Activated T-helper 1 cell treated with anti-CD3 and anti-CD28 coated beads, Interleukin-12 subunit alpha, Interleukin-12 subunit beta, Interleukin-2, Interleukin-4 antibody, amounts not matched to agents 30 ng/mL and 10 ng/mL and 1 ng/mL, durations not matched to agents 14 hours and 24 hours and 36 hours (primary cell): ENCODE data around the gene FAM13A. TPM values are rescaled to one million over a fixed set of nuclear protein-coding genes. Genes with fewer than 3 reads are reported as not detected.

ENCODE experiments used
- DNase-seq: peaks from one replicate; pipeline ENCODE4 v3.0.0; 2021; ENCODE audit warnings: low spot score
- H3K27ac Mint-ChIP-seq: one replicate; pipeline ENCODE4 v1.8.0; 2021; ENCODE audit warnings: mild to moderate bottlenecking, mixed read lengths
- H3K27me3 Mint-ChIP-seq: one replicate; pipeline ENCODE4 v1.8.0; 2022; ENCODE audit warnings: mild to moderate bottlenecking, moderate library complexity, mixed read lengths; ENCODE audit not compliant: insufficient read depth
- H3K36me3 Mint-ChIP-seq: one replicate; pipeline ENCODE4 v1.8.0; 2021; ENCODE audit warnings: low read depth, mixed read lengths
- H3K4me1 Mint-ChIP-seq: one replicate; pipeline ENCODE4 v1.8.0; 2021; ENCODE audit warnings: low read depth, mixed read lengths
- H3K4me3 Mint-ChIP-seq: one replicate; pipeline ENCODE4 v1.8.0; 2021; ENCODE audit warnings: mild to moderate bottlenecking, moderate library complexity, mixed read lengths
- H3K9me3 Mint-ChIP-seq: one replicate; pipeline ENCODE4 v1.8.0; 2021; ENCODE audit warnings: mixed read lengths
- intact Hi-C: fragments of 100-400 bp; cut with micrococcal nuclease; formaldehyde crosslinking; loops from one replicate; pipeline ENCODE4 v1.15.1; 2024
- total RNA-seq: library from RNA; stranded (reverse); gene quantifications from 2 replicates; pipeline ENCODE4 v1.2.3, GENCODE V29; 2022

Gene FAM13A
- total RNA-seq, 1 donor from 2014 or later, result 3.0 TPM

DNA sequence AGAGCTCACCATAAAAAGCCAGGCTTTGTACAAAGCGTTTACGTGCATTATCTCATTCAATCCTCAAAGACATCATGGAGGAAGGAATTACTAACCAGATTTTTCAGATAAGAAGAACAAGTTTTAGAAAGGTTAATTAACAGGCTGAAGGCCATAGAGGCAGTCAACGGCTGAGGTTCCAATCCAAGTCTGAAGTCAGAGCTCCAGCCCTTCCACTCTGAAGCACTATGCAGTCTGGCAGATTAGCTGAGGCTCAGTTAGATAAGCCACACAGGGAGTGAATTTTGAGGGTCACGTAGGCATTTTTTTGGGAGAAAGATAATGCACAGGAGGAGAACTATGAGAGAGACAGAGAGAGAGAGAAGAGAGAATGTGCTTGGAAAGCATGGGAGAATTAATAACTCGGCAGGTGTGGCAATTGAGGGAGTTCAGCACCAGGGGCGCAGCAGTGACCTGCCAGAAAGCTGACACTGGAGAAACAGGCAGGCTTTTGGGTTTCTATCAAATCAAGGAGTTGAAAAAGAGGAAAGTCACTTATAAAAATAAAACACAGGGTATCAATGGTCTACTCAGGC, 242.9 kb downstream of the FAM13A start:
- no peak overlapping the region for H3K4me3 Mint-ChIP-seq
- H3K4me1 Mint-ChIP-seq, result peaks cover 16% of the 10 kb centered on the region
- no peak overlapping the region for H3K27ac Mint-ChIP-seq
- peaks cover 6% of the 10 kb centered on the region for H3K36me3 Mint-ChIP-seq
- intact Hi-C loops, result no loop called here
- peaks cover 15% of the 10 kb centered on the region for H3K27me3 Mint-ChIP-seq
- no peaks in the 10 kb centered on the region for H3K9me3 Mint-ChIP-seq
- DNase-seq, result no peak

DNA sequence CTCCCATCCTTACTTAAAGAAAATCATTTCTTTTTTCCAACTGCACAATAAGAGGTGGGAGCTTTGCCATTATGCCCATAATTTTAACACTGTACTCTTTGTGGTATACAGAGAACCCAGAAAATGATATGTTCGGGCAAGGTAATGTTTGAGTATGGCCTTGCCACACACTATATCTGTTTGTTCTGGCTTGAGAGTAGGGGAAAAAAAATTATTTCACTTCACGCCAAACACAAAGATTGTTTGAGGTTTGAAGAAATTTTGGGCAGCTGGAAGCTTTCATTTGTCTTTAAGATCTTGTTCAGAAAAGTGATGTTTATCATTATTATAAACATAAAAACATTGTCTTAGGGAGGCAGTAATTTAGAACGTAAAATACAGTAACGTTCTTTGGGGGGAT, 244.0 kb downstream of the FAM13A start:
- no peak for DNase-seq
- peaks cover 6% of the 10 kb centered on the region for H3K4me1 Mint-ChIP-seq
- H3K9me3 Mint-ChIP-seq, result no peaks in the 10 kb centered on the region
- peaks cover 20% of the 10 kb centered on the region for H3K27me3 Mint-ChIP-seq
- peaks cover 6% of the 10 kb centered on the region for H3K36me3 Mint-ChIP-seq
- H3K4me3 Mint-ChIP-seq, result no peak overlapping the region
- H3K27ac Mint-ChIP-seq, result no peak overlapping the region
- intact Hi-C loops, result no loop called here

DNA sequence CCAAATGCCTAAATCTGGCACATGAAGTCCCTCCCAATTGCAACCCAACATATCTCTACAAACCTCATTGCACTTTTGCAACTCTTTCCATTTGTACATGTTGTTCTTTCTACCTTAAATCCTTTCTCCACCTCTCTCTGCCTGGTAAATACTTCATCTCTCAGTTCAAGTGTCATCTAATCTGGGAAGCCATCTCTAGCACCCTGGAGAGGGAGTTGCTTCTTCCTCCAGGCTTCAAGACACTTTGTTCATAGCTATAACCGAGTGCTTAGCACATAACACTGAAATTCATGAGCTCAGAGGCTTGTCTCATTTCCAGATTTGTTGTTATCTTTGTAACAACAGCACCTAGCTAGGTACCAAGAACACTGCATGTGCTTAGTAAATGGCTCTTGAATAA, 244.6 kb downstream of the FAM13A start:
- peaks cover 21% of the 10 kb centered on the region for H3K27me3 Mint-ChIP-seq
- H3K36me3 Mint-ChIP-seq, result peaks cover 7% of the 10 kb centered on the region
- H3K9me3 Mint-ChIP-seq, result no peaks in the 10 kb centered on the region
- intact Hi-C loops, result no loop called here
- H3K4me1 Mint-ChIP-seq, result peaks cover under 1% of the 10 kb centered on the region
- H3K27ac Mint-ChIP-seq, result no peak overlapping the region
- no peak for DNase-seq
- H3K4me3 Mint-ChIP-seq, result no peak overlapping the region

DNA sequence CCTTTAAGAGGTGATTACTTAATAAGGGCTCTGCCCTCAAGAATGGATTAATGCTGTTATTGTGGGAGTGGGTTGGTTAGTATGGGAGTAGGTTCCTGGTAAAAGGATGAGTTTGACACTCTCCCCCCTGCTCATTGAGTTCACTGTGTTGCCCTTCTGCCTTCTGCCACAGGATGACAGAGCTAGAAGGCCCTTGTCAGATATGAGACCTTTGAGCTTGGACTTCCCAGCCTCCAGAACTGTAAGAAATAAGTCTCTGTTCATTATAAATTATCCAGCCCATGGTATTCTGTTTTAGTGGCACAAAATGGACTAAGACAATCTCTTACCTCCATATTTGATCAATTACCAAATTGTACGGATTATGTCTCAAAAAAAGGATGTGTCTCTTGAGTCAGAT, 245.1 kb downstream of the FAM13A start:
- peaks cover 10% of the 10 kb centered on the region for H3K36me3 Mint-ChIP-seq
- no peaks in the 10 kb centered on the region for H3K4me1 Mint-ChIP-seq
- H3K27ac Mint-ChIP-seq, result no peak overlapping the region
- H3K27me3 Mint-ChIP-seq, result peaks cover 26% of the 10 kb centered on the region
- H3K4me3 Mint-ChIP-seq, result no peak overlapping the region
- intact Hi-C loops, result no loop called here
- no peaks in the 10 kb centered on the region for H3K9me3 Mint-ChIP-seq
- DNase-seq, result no peak

DNA sequence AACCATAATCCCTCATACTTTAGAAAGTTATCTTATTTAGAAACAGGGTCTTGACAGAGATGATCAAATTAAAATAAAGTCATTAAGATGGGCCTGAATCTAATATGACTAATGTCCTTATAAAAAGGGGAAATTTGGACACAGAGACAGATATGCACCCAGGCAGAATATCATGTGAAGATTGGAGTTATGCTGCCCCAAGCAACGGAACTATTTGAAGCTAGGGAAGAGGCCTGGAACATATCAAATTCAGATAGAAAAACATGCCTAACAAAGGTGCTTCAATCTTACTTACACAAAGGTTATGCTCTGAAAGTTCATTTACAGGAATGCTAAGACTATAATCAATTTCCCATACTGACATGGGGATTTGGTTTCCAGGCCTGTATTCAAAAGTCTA, 246.7 kb downstream of the FAM13A start:
- H3K4me1 Mint-ChIP-seq, result no peaks in the 10 kb centered on the region
- intact Hi-C loops, result no loop called here
- H3K27ac Mint-ChIP-seq, result no peak overlapping the region
- H3K36me3 Mint-ChIP-seq, result peaks cover 10% of the 10 kb centered on the region
- no peak for DNase-seq
- no peak overlapping the region for H3K4me3 Mint-ChIP-seq
- no peaks in the 10 kb centered on the region for H3K9me3 Mint-ChIP-seq
- H3K27me3 Mint-ChIP-seq, result peaks cover 25% of the 10 kb centered on the region

DNA sequence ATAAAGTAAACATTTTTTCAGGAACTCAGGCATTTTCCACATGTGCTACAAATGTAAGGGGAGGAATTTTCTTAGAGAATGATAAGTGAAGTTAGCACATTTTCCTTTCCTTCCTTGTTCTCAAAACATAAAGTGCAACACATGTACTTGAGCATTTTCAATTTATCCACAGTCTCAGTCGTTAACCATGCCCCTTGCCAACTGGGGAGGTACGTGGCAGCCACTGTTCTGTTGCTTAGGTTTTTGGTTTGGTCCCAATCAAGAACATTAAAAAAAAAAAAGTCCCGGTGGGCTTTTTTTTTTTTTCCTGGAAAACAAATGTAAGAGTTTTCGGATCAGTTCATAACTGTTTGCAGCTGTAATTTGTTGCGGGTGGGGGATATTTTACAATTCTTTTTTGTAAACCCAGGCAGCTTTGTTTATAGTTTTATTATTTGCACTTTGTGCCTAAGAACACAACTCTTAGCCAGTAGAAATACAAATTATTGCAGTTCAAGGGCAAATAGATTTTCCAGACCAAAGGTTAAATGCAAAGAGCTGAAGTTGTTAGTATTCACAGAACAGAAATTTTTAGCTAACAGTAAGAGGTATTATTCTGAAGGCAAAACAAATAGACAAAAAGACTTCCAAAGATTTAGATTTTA, 247.3 kb downstream of the FAM13A start:
- intact Hi-C loops, result no loop called here
- Mint-ChIP-seq H3K27ac (no peak overlapping the region), H3K36me3 (peaks cover 10% of the 10 kb centered on the region), H3K27me3 (peaks cover 25% of the 10 kb centered on the region), H3K4me3 (no peak overlapping the region), H3K4me1 (peaks cover 1% of the 10 kb centered on the region), H3K9me3 (no peaks in the 10 kb centered on the region)
- DNase-seq, result no peak

DNA sequence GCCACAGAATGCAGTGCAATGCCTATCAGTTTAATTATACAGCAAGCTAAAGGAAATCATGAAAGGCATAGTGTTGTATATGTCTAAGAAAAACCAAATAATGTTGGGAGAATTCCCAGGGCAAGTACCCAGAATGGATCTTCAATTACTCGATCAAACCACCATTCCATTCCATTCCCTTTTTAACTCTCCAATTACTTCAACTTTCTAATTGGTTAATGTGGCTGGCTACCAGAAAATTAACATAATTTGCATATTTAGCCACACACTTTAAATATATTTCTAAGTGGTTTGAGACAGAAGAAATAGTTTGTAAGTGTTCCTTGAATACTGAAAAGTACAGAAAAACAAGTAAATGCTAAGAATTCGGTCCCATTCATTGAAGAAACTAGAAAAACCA, 247.9 kb downstream of the FAM13A start:
- H3K9me3 Mint-ChIP-seq, result no peaks in the 10 kb centered on the region
- H3K4me1 Mint-ChIP-seq, result peaks cover 7% of the 10 kb centered on the region

DNA sequence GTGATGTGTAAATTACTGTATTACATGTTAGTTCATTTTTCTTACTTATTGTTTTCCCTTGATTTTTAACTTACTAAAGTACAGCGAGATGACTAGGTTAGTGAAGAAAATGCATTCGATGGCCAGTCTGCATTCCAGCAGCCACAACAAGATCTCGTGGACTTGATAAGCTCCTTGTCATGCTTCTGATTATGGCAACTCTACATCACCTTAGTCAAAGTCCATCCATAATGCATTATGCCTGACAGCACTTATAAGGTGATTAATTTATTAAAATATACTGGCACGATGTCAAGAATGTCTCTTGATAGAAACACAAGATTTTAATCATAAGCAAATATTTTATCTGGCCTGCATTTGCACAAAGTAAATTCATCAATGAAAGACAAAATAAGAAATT, 249.5 kb downstream of the FAM13A start:
- Mint-ChIP-seq H3K27me3 (peaks cover 26% of the 10 kb centered on the region), H3K36me3 (peaks cover 11% of the 10 kb centered on the region), H3K27ac (no peak overlapping the region), H3K4me1 (peaks cover 13% of the 10 kb centered on the region), H3K9me3 (no peaks in the 10 kb centered on the region), H3K4me3 (no peak overlapping the region)
- DNase-seq, result no peak
- intact Hi-C loops, result no loop called here

More for the DNA sequence above, 247.9 kb downstream of the FAM13A start:
- no peak overlapping the region for H3K27ac Mint-ChIP-seq
- H3K27me3 Mint-ChIP-seq, result peaks cover 28% of the 10 kb centered on the region
- H3K4me3 Mint-ChIP-seq, result no peak overlapping the region
- intact Hi-C loops, result no loop called here
- peaks cover 8% of the 10 kb centered on the region for H3K36me3 Mint-ChIP-seq
- DNase-seq, result no peak

DNA sequence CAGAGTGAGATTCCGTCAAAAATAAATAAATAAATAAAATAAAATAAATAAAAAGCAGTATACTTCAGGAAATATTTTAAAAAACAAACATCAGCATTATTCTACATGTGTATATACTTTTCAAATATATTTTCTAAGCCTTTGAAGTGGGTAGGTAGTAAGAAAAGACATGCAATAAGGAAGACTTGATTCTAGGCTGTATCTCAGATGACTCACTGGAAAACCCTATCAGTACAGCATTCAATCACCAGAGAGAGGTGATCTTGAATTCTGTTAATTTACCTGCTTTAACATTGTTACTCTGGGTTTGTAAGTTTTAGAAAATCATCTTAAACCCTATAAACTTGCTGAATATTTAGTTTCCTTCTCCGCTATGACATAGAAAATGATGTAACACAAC, 252.8 kb downstream of the FAM13A start:
- no peaks in the 10 kb centered on the region for H3K9me3 Mint-ChIP-seq
- H3K4me3 Mint-ChIP-seq, result no peak overlapping the region
- intact Hi-C loops, result loop anchor here (1.0 to 5.0 kb wide), 3 partner anchors 14 to 522 kb away; partner anchors contain the start of gene PPM1K
- H3K27ac Mint-ChIP-seq, result no peak overlapping the region
- H3K4me1 Mint-ChIP-seq, result peaks cover 13% of the 10 kb centered on the region
- peaks cover 9% of the 10 kb centered on the region for H3K36me3 Mint-ChIP-seq
- no peak for DNase-seq
- H3K27me3 Mint-ChIP-seq, result peaks cover 20% of the 10 kb centered on the region

DNA sequence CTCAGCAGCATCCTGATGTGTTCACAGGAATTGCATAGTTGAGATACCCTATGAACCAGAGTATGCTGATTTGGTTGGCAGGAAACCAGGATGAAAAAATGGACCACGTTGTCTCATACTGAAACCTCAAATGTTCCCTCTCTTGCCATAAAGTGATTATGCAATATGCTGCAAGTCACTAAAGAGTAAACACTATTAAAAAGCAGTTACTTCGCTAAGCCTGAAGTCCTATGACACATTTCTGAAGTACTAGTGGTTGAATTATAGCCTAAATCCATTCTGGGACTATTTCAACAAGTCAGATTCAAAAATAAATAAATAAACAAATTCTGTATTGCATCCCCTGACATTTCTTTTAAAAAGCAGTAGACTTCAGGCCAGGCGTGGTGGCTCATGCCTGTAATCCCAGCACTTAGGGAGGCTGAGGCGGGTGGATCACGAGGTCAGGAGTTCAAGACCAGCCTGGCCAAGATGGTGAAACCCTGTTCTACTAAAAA, 253.3 kb downstream of the FAM13A start:
- intact Hi-C loops, result loop anchor here (1.0 to 5.0 kb wide), 9 partner anchors 11 to 667 kb away; partner anchors contain the start of genes HERC3, HERC5 and PPM1K
- Mint-ChIP-seq H3K27ac (no peak overlapping the region), H3K4me1 (peaks cover 13% of the 10 kb centered on the region), H3K27me3 (peaks cover 16% of the 10 kb centered on the region), H3K9me3 (no peaks in the 10 kb centered on the region), H3K4me3 (no peak overlapping the region), H3K36me3 (peaks cover 9% of the 10 kb centered on the region)
- peak; percentile 17 for DNase-seq

DNA sequence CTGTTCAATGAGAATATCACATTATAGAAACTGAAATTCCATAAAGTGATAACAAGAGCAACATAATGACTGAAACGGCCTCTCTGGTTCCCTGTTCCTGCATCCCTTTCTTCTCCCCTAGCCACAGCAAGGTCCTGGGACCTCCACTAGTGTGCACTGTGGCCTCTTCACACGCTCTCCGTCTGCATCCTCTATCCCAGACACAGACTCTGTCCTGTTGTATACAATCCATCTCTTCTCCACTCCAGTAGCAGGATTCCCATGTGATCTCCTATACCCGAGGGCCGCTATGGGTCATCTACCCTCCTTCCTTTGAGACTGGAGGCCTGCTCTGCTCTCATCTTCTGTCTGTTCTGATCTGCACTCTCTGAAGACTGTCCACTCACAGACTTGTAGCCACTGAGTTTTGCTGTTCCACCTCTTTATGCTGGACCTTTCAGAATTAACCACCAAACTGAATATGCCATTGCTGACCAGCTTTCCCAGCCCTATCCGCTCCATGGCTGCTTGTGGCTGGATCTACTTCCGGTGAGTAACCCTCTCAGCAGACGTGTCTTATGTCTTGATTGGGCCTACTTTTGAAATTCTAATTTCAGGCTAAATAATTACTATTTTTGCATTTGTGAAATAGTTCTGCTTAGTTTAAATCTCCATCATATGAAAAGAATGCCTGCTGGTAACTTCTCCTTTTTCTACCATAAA, 254.2 kb downstream of the FAM13A start:
- Mint-ChIP-seq H3K27ac (no peak overlapping the region), H3K4me1 (peaks cover 13% of the 10 kb centered on the region), H3K36me3 (peaks cover 9% of the 10 kb centered on the region), H3K9me3 (no peaks in the 10 kb centered on the region), H3K4me3 (no peak overlapping the region), H3K27me3 (peaks cover 17% of the 10 kb centered on the region)
- no peak for DNase-seq
- intact Hi-C loops, result loop anchor here (1.0 to 5.0 kb wide), 8 partner anchors 10 to 668 kb away; partner anchors contain the start of genes HERC3, HERC5 and PPM1K

DNA sequence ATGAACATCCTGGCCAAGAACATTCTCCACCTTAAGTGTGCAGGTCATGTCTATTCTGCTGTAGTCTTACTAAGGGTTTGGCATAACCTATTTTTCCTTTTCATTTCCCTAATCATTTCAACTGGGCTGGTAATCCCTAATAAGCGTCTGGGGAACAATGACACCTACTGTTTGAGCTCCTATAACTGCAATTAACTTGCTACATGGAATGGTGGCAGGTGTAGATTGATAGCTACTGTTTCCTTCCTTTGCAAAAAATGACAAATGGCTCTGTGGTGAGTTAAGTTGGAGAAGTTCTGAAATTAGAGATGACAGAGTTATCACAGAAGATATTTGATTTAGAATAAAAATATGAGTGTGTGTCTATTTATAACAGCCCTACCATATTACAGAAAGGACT, 254.8 kb downstream of the FAM13A start:
- H3K36me3 Mint-ChIP-seq, result peaks cover 6% of the 10 kb centered on the region
- no peak for DNase-seq
- H3K27me3 Mint-ChIP-seq, result peaks cover 20% of the 10 kb centered on the region
- H3K9me3 Mint-ChIP-seq, result no peaks in the 10 kb centered on the region
- intact Hi-C loops, result loop anchor here (2.0 to 5.0 kb wide), 4 partner anchors 209 to 520 kb away; partner anchors contain the start of genes HERC3 and PPM1K
- H3K4me1 Mint-ChIP-seq, result peaks cover 13% of the 10 kb centered on the region
- no peak overlapping the region for H3K27ac Mint-ChIP-seq
- H3K4me3 Mint-ChIP-seq, result no peak overlapping the region

DNA sequence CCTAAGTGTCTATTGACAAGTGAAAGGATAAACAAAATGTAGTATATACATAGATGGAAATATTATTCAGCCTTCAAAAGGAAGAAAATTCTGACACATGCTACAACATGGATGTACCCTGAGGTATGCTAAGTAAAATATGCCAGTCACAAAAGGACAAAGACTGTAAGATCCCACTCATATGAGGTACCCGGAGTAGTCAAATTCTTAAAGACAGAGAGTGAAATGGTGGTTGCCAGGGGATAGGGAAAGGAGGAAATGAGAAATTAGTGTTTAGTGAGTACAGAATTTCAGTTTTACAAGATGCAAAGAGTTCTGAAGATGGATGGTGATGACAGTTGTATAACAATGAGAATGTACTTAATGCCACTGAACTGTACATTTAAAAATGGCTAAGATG, 257.1 kb downstream of the FAM13A start:
- Mint-ChIP-seq H3K27ac (no peak overlapping the region), H3K36me3 (peaks cover 6% of the 10 kb centered on the region), H3K9me3 (no peaks in the 10 kb centered on the region), H3K4me3 (no peak overlapping the region), H3K27me3 (peaks cover 17% of the 10 kb centered on the region), H3K4me1 (peaks cover 13% of the 10 kb centered on the region)
- intact Hi-C loops, result loop anchor here (5.0 kb wide), 2 partner anchors 263 to 518 kb away; partner anchors contain the start of gene PPM1K
- DNase-seq, result no peak
